ENCODE data around the gene SENP7. TPM values are rescaled to one million over a fixed set of nuclear protein-coding genes. Genes with fewer than 3 reads are reported as not detected.
"Not testable (repeated sequence)": the region's sequence is repeated elsewhere in the genome, so short reads cannot be mapped to it uniquely, and the experiment has no call there.

SENP7 gene
- total RNA-seq, 1 donor from 2014 or later = 33.6 TPM

DNA sequence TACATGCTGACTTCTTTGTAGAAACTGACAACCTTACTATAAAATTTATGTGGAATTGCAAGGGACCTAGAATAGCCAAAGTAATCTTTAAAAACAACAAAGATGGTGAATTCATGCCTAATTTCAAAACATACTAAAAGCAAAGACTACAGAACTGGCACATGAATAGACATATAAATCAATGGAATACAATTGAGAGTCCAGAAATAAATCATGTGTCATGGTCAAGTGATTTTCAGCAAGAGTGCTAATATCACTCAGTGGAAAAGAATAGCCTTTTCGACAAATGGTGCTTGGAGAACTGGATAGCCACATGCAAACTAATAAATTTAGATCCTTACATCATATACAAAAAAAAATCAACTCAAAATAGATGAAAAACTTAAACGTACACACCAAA lies 201.3 kb downstream of the SENP7 start:
- Mint-ChIP-seq H3K4me3 (peak overlapping the region; percentile 9), H3K9me3 (peaks cover 15% of the 10 kb centered on the region)
- no peak for DNase-seq (ENCODE audit: extremely low spot score, unreplicated experiment)

DNA sequence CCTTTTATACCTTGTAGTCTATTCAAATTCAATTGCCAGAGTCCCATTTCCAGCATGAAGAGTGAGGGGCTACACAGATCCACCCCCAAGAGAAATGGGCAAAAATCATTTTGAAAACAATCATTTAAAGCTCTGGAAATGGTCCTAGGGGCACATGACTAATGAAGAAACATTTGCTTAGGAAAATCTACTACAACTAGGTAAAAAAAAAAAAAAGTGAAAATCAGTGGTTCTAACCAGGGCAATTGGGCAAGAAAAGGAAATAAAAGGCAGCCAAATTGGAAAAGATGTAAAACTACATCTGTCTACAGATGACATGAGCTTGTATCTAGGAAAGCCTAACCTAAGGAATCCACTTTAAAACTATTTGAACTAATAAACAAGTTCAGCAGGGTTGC lies 202.0 kb downstream of the SENP7 start:
- no peak for DNase-seq (ENCODE audit: extremely low spot score, unreplicated experiment)
- no peak for TF ChIP-seq CTCF (conservative IDR thresholded peaks at IDR 0.05)
- H3K4me1 Mint-ChIP-seq (ENCODE audit: unreplicated experiment) = peaks cover 7% of the 10 kb centered on the region
- H3K36me3 Mint-ChIP-seq = peaks cover 14% of the 10 kb centered on the region
- peak overlapping the region; percentile 26 for H3K4me3 Mint-ChIP-seq
- H3K9me3 Mint-ChIP-seq = peaks cover 15% of the 10 kb centered on the region
- no peak overlapping the region for H3K27ac Mint-ChIP-seq
- no peaks in the 10 kb centered on the region for H3K27me3 Mint-ChIP-seq

More for the DNA sequence above, 201.3 kb downstream of the SENP7 start:
- H3K27me3 Mint-ChIP-seq = no peaks in the 10 kb centered on the region
- H3K36me3 Mint-ChIP-seq = peaks cover 14% of the 10 kb centered on the region
- no peak overlapping the region for H3K27ac Mint-ChIP-seq
- no peak for TF ChIP-seq CTCF (conservative IDR thresholded peaks at IDR 0.05)
- peaks cover 7% of the 10 kb centered on the region for H3K4me1 Mint-ChIP-seq (ENCODE audit: unreplicated experiment)

GRCh38 chr3:101308147-101308772 lies 204.8 kb downstream of the SENP7 start:
- H3K4me1 Mint-ChIP-seq (ENCODE audit: unreplicated experiment); H3K4me3 Mint-ChIP-seq; H3K27me3 Mint-ChIP-seq; H3K27ac Mint-ChIP-seq; DNase-seq (ENCODE audit: extremely low spot score, unreplicated experiment): not testable (repeated sequence)
- Mint-ChIP-seq H3K9me3 (peaks cover 15% of the 10 kb centered on the region), H3K36me3 (peaks cover 14% of the 10 kb centered on the region)

GRCh38 chr3:101303836-101304235 lies 209.2 kb downstream of the SENP7 start:
- H3K36me3 Mint-ChIP-seq = peaks cover 14% of the 10 kb centered on the region
- no peaks in the 10 kb centered on the region for H3K27me3 Mint-ChIP-seq
- no peaks in the 10 kb centered on the region for H3K4me1 Mint-ChIP-seq (ENCODE audit: unreplicated experiment)
- no peak for DNase-seq (ENCODE audit: extremely low spot score, unreplicated experiment)
- peaks cover 17% of the 10 kb centered on the region for H3K9me3 Mint-ChIP-seq
- no peak overlapping the region for H3K4me3 Mint-ChIP-seq
- TF ChIP-seq CTCF (conservative IDR thresholded peaks at IDR 0.05) = no peak
- no peak overlapping the region for H3K27ac Mint-ChIP-seq

- peaks cover 16% of the 10 kb centered on the region for H3K9me3 Mint-ChIP-seq
- no peak overlapping the region for H3K27ac Mint-ChIP-seq
- H3K4me3 Mint-ChIP-seq = no peak overlapping the region
- H3K27me3 Mint-ChIP-seq = no peaks in the 10 kb centered on the region
- no peak for TF ChIP-seq CTCF (conservative IDR thresholded peaks at IDR 0.05)
- peaks cover 12% of the 10 kb centered on the region for H3K36me3 Mint-ChIP-seq
- DNase-seq (ENCODE audit: extremely low spot score, unreplicated experiment) = no peak
- H3K4me1 Mint-ChIP-seq (ENCODE audit: unreplicated experiment) = no peaks in the 10 kb centered on the region
Observed at GRCh38 chr3:101303089-101303731, 209.8 kb downstream of the SENP7 start.

DNA sequence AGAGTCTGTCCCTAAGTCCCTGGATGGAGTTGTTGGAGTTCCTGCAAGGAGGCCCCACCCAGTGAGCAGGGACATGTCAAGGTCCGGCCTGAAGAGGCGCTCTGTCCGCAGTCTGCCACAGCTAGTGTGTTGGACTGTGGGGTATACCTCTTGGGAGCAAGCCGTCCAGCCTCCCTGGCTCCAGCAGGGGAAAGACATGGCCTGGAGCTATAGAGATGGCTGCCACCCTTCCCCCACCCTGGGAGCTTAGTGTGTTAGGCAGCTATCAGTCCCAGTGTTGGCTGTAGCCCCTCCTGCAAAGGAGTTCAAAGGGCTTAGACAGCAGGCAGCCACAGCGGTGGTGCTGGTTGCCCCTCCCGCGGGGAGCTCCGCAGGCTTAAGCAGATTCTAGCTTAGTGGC lies 212.9 kb downstream of the SENP7 start:
- DNase-seq (ENCODE audit: extremely low spot score, unreplicated experiment) = no peak
- no peaks in the 10 kb centered on the region for H3K4me1 Mint-ChIP-seq (ENCODE audit: unreplicated experiment)

More for the DNA sequence above, 212.9 kb downstream of the SENP7 start:
- Mint-ChIP-seq H3K4me3 (no peak overlapping the region), H3K27me3 (no peaks in the 10 kb centered on the region), H3K36me3 (peaks cover 4% of the 10 kb centered on the region), H3K27ac (no peak overlapping the region), H3K9me3 (peaks cover 18% of the 10 kb centered on the region)
- no peak for TF ChIP-seq CTCF (conservative IDR thresholded peaks at IDR 0.05)
